Neural cell (in vitro differentiated cells): ENCODE measurements around the gene ZNF415.

ENCODE experiments used
- EP300 ChIP-seq: fragments of 450-650 bp; conservative IDR thresholded peaks from 2 replicates; pipeline ENCODE4 v1.6.1; 2014; ENCODE audit warnings: antibody characterized with exemption, mild to moderate bottlenecking, moderate library complexity; ENCODE audit not compliant: poor library complexity, severe bottlenecking
- EZH2 ChIP-seq: fragments of 200-600, 300-800 bp; shearing (Covaris generic), sonication (generic); IDR thresholded peaks from 2 replicates; pipeline ENCODE4 v1.6.1; 2014; ENCODE audit warnings: antibody characterized with exemption, low read length, borderline replicate concordance, mild to moderate bottlenecking; ENCODE audit not compliant: insufficient read depth, poor library complexity, severe bottlenecking
- MXI1 ChIP-seq: fragments of 450-650 bp; conservative IDR thresholded peaks from 2 replicates; pipeline ENCODE4 v1.6.1; 2014; ENCODE audit warnings: antibody characterized with exemption, mild to moderate bottlenecking; ENCODE audit not compliant: poor library complexity, severe bottlenecking
- POLR2AphosphoS5 ChIP-seq: IDR thresholded peaks from 2 replicates; pipeline ENCODE4 v1.6.1; 2012
- RAD21 ChIP-seq: fragments of 450-650 bp; conservative IDR thresholded peaks from 2 replicates; pipeline ENCODE4 v1.6.1; 2014; ENCODE audit warnings: antibody characterized with exemption, mild to moderate bottlenecking, moderate library complexity
- SMC3 ChIP-seq: fragments of 450-650 bp; conservative IDR thresholded peaks from 2 replicates; pipeline ENCODE4 v1.6.1; 2014; ENCODE audit warnings: antibody characterized with exemption, mild to moderate bottlenecking, moderate library complexity; ENCODE audit not compliant: poor library complexity
- TAF1 ChIP-seq: IDR thresholded peaks from 2 replicates; pipeline ENCODE4 v1.6.1; 2012; ENCODE audit warnings: low read depth
- TF ChIP-seq, protein P1 (sequence below): fragments of 450-650 bp; IDR thresholded peaks from 2 replicates; pipeline ENCODE4 v1.5.1; 2014; ENCODE audit warnings: antibody characterized with exemption, mild to moderate bottlenecking, moderate library complexity; ENCODE audit not compliant: poor library complexity, severe bottlenecking
- TF ChIP-seq, protein P2 (sequence below): IDR thresholded peaks from 2 replicates; pipeline ENCODE4 v1.6.1; 2012; ENCODE audit warnings: borderline replicate concordance

DNA sequence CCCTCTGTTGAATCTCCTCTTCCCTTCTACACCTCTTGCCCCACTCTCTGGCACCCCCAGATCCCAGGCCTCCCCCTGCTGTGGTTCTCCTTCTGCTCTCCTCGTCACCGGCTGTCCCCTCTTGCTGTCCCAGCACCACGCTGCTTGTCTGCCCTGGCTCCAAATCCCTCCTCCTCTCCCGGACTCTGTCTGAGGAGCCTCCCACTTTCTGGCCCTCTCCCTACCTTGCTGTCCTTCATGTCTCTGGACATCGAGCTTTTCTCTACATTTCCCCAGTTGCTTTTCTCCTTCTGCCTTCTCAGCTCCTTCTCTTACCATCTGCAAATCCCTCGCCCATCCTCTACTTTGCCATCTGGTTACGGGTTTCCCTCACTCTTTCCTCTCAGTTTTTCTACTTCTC is 24.9 kb upstream of the ZNF415 start:
- TF ChIP-seq, protein P1, sequence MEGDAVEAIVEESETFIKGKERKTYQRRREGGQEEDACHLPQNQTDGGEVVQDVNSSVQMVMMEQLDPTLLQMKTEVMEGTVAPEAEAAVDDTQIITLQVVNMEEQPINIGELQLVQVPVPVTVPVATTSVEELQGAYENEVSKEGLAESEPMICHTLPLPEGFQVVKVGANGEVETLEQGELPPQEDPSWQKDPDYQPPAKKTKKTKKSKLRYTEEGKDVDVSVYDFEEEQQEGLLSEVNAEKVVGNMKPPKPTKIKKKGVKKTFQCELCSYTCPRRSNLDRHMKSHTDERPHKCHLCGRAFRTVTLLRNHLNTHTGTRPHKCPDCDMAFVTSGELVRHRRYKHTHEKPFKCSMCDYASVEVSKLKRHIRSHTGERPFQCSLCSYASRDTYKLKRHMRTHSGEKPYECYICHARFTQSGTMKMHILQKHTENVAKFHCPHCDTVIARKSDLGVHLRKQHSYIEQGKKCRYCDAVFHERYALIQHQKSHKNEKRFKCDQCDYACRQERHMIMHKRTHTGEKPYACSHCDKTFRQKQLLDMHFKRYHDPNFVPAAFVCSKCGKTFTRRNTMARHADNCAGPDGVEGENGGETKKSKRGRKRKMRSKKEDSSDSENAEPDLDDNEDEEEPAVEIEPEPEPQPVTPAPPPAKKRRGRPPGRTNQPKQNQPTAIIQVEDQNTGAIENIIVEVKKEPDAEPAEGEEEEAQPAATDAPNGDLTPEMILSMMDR, result no peak
- no peak for TF ChIP-seq EZH2
- TF ChIP-seq MXI1, result no peak
- no peak for TF ChIP-seq RAD21
- TF ChIP-seq POLR2AphosphoS5, result no peak
- TF ChIP-seq, protein P2, sequence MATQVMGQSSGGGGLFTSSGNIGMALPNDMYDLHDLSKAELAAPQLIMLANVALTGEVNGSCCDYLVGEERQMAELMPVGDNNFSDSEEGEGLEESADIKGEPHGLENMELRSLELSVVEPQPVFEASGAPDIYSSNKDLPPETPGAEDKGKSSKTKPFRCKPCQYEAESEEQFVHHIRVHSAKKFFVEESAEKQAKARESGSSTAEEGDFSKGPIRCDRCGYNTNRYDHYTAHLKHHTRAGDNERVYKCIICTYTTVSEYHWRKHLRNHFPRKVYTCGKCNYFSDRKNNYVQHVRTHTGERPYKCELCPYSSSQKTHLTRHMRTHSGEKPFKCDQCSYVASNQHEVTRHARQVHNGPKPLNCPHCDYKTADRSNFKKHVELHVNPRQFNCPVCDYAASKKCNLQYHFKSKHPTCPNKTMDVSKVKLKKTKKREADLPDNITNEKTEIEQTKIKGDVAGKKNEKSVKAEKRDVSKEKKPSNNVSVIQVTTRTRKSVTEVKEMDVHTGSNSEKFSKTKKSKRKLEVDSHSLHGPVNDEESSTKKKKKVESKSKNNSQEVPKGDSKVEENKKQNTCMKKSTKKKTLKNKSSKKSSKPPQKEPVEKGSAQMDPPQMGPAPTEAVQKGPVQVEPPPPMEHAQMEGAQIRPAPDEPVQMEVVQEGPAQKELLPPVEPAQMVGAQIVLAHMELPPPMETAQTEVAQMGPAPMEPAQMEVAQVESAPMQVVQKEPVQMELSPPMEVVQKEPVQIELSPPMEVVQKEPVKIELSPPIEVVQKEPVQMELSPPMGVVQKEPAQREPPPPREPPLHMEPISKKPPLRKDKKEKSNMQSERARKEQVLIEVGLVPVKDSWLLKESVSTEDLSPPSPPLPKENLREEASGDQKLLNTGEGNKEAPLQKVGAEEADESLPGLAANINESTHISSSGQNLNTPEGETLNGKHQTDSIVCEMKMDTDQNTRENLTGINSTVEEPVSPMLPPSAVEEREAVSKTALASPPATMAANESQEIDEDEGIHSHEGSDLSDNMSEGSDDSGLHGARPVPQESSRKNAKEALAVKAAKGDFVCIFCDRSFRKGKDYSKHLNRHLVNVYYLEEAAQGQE, result no peak
- no peak for TF ChIP-seq SMC3
- TF ChIP-seq EP300, result no peak
- TF ChIP-seq TAF1, result no peak
